Parathyroid adenoma (tissue), 2 donors: ENCODE results near the gene MEX3C.

ENCODE experiments used
- H2AFZ ChIP-seq: fragments of 300-600 bp; sonication (generic); one replicate; pipeline ENCODE4 v1.7.0; 2017; ENCODE audit warnings: antibody characterized with exemption, mild to moderate bottlenecking
- H3K27ac ChIP-seq: fragments of 300-600 bp; sonication (generic); one replicate; pipeline ENCODE4 v1.7.0; 2017
- H3K27me3 ChIP-seq: fragments of 300-600 bp; sonication (generic); one replicate; pipeline ENCODE4 v1.7.0; 2017; ENCODE audit warnings: low read length; ENCODE audit not compliant: control insufficient read depth, insufficient read depth
- H3K36me3 ChIP-seq: fragments of 300-600 bp; sonication (generic); one replicate; pipeline ENCODE4 v1.7.0; 2017; ENCODE audit warnings: low read length; ENCODE audit not compliant: control insufficient read depth, insufficient read depth
- H3K4me1 ChIP-seq: fragments of 300-600 bp; sonication (generic); one replicate; pipeline ENCODE4 v1.7.0; 2017; ENCODE audit warnings: control low read depth
- H3K4me2 ChIP-seq: fragments of 300-600 bp; sonication (generic); one replicate; pipeline ENCODE4 v1.7.0; 2017; ENCODE audit warnings: low read length
- H3K4me3 ChIP-seq: fragments of 300-600 bp; sonication (generic); one replicate; pipeline ENCODE4 v1.7.0; 2017; ENCODE audit warnings: low read depth, low read length
- H3K79me2 ChIP-seq: fragments of 300-600 bp; sonication (generic); one replicate; pipeline ENCODE4 v1.7.0; 2017; ENCODE audit warnings: control low read depth
- H3K9ac ChIP-seq: fragments of 300-600 bp; sonication (generic); one replicate; pipeline ENCODE4 v1.7.0; 2017; ENCODE audit warnings: mild to moderate bottlenecking
- H3K9me3 ChIP-seq: fragments of 300-600 bp; sonication (generic); one replicate; pipeline ENCODE4 v1.7.0; 2017; ENCODE audit warnings: low read length; ENCODE audit not compliant: control insufficient read depth
- CTCF ChIP-seq: fragments of 300-600 bp; sonication (generic); IDR thresholded peaks from one replicate; pipeline ENCODE4 v1.7.0; 2017; ENCODE audit warnings: antibody characterized with exemption, mild to moderate bottlenecking
- donor health status: primary hyperparathyroidism.

The MEX3C gene

GRCh38 chr18:51127664-51128063 is 69.8 kb downstream of the MEX3C start:
- H3K4me2 ChIP-seq = no peak overlapping the region
- H3K9me3 ChIP-seq = no peaks in the 10 kb centered on the region
- H3K4me1 ChIP-seq = no peaks in the 10 kb centered on the region
- H3K36me3 ChIP-seq = no peaks in the 10 kb centered on the region
- no peaks in the 10 kb centered on the region for H3K27me3 ChIP-seq
- H3K9ac ChIP-seq = no peak overlapping the region
- no peaks in the 10 kb centered on the region for H3K79me2 ChIP-seq
- no peak overlapping the region for H3K4me3 ChIP-seq
- no peak for TF ChIP-seq CTCF
- no peak overlapping the region for H3K27ac ChIP-seq
- H2AFZ ChIP-seq = no peak overlapping the region

- Histone ChIP-seq H3K27ac (no peak overlapping the region), H3K4me1 (no peaks in the 10 kb centered on the region), H3K4me3 (no peak overlapping the region), H3K79me2 (no peaks in the 10 kb centered on the region), H3K9ac (no peak overlapping the region), H3K36me3 (no peaks in the 10 kb centered on the region), H3K9me3 (no peaks in the 10 kb centered on the region), H3K27me3 (no peaks in the 10 kb centered on the region), H3K4me2 (no peak overlapping the region), H2AFZ (no peak overlapping the region)
- no peak for TF ChIP-seq CTCF
Observed at GRCh38 chr18:51125976-51126375, 71.5 kb downstream of the MEX3C start.
